Keratinocyte (primary cell): ENCODE results near the gene MYO1D.

Experiments used
- CTCF ChIP-seq, 3 experiments: IDR thresholded peaks in 1 of 3; conservative IDR thresholded peaks in 1 of 3; optimal IDR thresholded peaks in 1 of 3; 2 replicates in 2 of 3; 3 replicates in 1 of 3; pipeline versions ENCODE3 to v1.5.1; 2011; ENCODE audit warnings: low read length in 3 of 3, mild to moderate bottlenecking in 3 of 3, moderate library complexity in 2 of 3, control low read depth in 1 of 3, inconsistent platforms in 1 of 3; ENCODE audit not compliant: insufficient read depth in 2 of 3; ENCODE audit errors: extremely low read depth in 1 of 3
- EZH2 ChIP-seq: IDR thresholded peaks from one replicate; pipeline ENCODE4 v1.6.1; 2012; ENCODE audit warnings: inconsistent platforms, mild to moderate bottlenecking, low read length, moderate library complexity

GRCh38 chr17:32903774-32904673 lies 27.1 kb upstream of the MYO1D start:
- TF ChIP-seq CTCF (optimal IDR thresholded peaks at IDR 0.05 in 1 of 3, IDR thresholded peaks at IDR 0.05 in 1 of 3, conservative IDR thresholded peaks at IDR 0.05 in 1 of 3; ENCODE audit: extremely low read depth in 1 of 3, insufficient read depth in 2 of 3, low read length in 3 of 3) (no peak), EZH2 (no peak)
